Erythroblast (primary cell): ENCODE results near the gene SARM1.

Source experiments
- GATA1 ChIP-seq: IDR thresholded peaks from 2 replicates; pipeline ENCODE4 v1.6.1; 2011; ENCODE audit warnings: low read depth, mild to moderate bottlenecking, control low read depth, low read length, moderate library complexity
- POLR2A ChIP-seq: IDR thresholded peaks from 2 replicates; pipeline ENCODE4 v1.6.1; 2011; ENCODE audit warnings: mild to moderate bottlenecking, low read length

DNA sequence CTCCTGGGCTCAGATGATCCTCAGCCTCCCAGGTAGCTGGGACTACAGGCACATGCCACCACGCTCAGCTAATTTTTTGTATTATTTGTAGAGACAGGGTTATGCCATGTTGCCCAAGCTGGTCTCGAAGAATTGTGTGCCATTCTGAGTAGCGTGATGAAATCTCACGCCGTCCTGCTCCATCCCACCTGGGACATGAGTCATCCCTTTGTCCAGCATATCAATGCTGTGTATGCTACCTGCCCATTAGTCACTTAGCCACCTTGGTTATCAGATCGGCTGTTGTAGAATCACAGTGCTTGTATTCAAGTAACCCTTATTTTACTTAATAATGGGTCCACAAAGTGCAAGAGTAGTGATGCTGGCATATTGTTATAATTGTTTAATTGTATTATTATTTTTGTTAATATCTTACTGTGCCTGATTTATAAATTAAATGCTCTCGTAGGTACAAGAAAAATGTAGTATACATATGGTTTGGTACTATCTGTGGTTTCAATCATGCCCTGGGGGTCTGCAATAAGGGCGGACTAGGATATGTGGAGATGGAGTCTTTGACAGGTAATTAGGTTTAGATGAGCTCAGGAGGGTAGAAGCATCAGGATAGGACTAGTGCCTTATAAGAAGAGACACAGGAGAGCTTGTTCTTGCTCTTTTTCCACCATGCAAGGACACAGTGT lies 75.4 kb downstream of the SARM1 start:
- TF ChIP-seq POLR2A (no peak), GATA1 (no peak)
